Body of pancreas (tissue), 4 donors: ENCODE data around the gene WDR7.

Source experiments
- CTCF ChIP-seq, 7 experiments: fragments of 450-650 bp in 4 of 7; fragments of 200-600 bp in 3 of 7; sonication (generic) in 3 of 7; IDR thresholded peaks; one replicate each; pipeline ENCODE4 v1.5.1; 2016 to 2019; ENCODE audit warnings: antibody characterized with exemption in 7 of 7
- POLR2A ChIP-seq, 3 donors: fragments of 450-650 bp; IDR thresholded peaks; one replicate each; pipeline ENCODE4 v1.6.1; 2016; ENCODE audit warnings: antibody characterized with exemption in 3 of 3, mild to moderate bottlenecking in 2 of 3

GRCh38 chr18:56696966-56697365 lies 45.8 kb downstream of the WDR7 start:
- no peak for TF ChIP-seq CTCF (IDR thresholded peaks at IDR 0.05)
- no peak for TF ChIP-seq POLR2A (IDR thresholded peaks at IDR 0.05)
